ENCODE measurements around the gene RPN2. TPM values are rescaled to one million over a fixed set of nuclear protein-coding genes. Genes with fewer than 3 reads are reported as not detected.

Gene RPN2
- total RNA-seq, 6 donors from 2014 or later: 55.5 to 193 (median 143) TPM

DNA sequence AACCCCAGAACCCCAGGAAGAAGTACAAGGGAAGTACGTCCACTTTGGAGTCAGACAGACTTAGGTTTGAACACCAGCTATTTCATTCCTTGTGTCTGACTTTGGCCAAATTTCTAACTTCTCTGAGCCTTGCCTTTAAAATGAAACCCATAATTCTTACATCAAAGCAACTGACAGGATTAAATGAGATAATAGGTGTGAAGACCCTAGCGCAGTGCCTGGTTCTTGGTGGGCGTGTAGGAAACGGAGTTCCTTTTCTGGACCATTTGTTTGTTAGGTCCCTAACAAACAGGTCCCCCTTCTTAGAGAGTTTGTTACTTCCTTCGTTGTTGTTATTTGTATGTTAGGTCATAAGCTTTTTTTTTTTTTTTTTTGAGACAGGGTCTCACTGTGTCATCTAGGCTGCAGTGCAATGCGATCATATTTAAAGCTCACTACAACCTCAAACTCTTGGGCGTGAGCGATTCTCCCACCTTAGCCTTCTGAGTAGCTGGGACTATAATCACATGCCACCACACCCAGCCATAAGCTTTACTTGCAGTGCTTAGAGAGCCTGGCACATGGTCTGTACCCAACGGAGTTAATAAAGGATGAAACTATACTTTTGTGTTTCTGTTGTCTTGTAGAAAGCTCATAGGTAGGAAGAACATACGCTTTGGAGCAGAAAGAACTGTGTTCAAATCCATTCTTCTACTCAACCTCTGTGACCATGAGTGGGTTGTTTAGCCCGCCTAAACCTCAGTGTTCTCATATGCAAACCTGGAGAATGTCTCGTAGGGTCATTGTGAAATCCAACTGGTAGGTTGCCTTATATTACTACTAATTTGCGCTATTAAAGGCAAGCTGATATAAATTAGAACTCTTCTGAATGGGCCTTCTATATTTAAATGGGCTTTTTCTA lies 22.0 kb downstream of the RPN2 start:
- no peak for TF ChIP-seq EP300 (IDR thresholded peaks at IDR 0.05)
- no peak for TF ChIP-seq POLR2A (IDR thresholded peaks at IDR 0.05)
- no peak for TF ChIP-seq POLR2AphosphoS5 (IDR thresholded peaks at IDR 0.05)
- TF ChIP-seq CTCF (IDR thresholded peaks at IDR 0.05): no peak
- ATAC-seq (ENCODE audit: low FRiP score in 2 of 2): no peak
- Histone ChIP-seq H3K27ac (peak overlapping the region in 2 of 4 donors; percentile 59 to 69), H3K9me3 (no peaks in the 10 kb centered on the region), H3K4me1 (peaks cover 0 to 5% (median 4%) of the 10 kb centered on the region in 4 donors), H3K27me3 (no peaks in the 10 kb centered on the region), H3K36me3 (peaks cover 21 to 86% (median 55%) of the 10 kb centered on the region in 4 donors), H3K4me3 (no peak overlapping the region)
- 94 to 97% methylated on average over 13 of the region's 13 CpGs for WGBS, 2 donors
- DNase-seq: no peak

GRCh38 chr20:37201827-37202162 lies 22.7 kb downstream of the RPN2 start:
- 92 to 93% methylated on average over 2 of the region's 2 CpGs for WGBS, 2 donors

DNA sequence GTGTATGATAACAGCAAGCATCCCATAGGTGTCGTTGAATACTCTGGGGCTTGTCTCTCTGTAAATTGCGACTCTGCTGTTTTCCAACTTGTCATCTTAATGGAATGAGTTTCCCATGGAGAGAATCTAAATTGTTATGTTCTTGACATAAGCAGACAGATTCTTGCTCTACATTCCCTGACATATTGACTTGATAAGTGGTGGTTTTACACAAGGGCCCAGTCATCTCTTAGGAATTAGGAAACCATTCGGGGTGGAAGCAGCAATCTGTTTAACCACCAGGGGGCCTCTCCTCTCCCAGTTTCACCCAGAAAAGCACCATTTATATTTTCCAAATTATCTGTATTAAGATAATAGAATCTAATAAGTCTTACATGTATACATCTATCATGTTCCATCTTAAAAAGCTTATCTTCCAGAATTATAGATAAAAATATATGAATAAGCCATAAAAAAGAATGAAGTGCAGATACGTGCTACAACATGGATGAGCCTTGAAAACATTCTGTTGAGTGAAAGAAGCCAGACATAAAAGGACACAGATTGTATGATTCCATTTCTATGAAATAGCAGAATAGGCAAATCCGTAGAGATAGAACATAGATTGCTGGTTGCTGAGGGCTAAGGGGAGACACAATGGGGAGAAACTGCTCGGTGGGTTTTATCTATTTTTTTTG lies 23.3 kb downstream of the RPN2 start:
- Histone ChIP-seq H3K27me3 (no peaks in the 10 kb centered on the region), H3K4me1 (peaks cover 0 to 5% (median 4%) of the 10 kb centered on the region in 4 donors), H3K4me3 (no peak overlapping the region), H3K36me3 (peaks cover 26 to 91% (median 63%) of the 10 kb centered on the region in 4 donors), H3K9me3 (no peaks in the 10 kb centered on the region), H3K27ac (peak overlapping the region; percentile 18 to 69 (median 48))
- WGBS, 2 donors: 71 to 74% methylated on average over 6 of the region's 6 CpGs
- peak in 1 of 2 donors; percentile 42 for DNase-seq
- TF ChIP-seq POLR2AphosphoS5 (IDR thresholded peaks at IDR 0.05) (no peak), CTCF (IDR thresholded peaks at IDR 0.05) (peak; percentile 53 to 75 (median 65)), POLR2A (IDR thresholded peaks at IDR 0.05) (no peak), EP300 (IDR thresholded peaks at IDR 0.05) (peak in 1 of 4 donors; percentile 52)
- peak; percentile 85 to 88 for ATAC-seq (ENCODE audit: low FRiP score in 2 of 2)

More at GRCh38 chr20:37201827-37202162, 22.7 kb downstream of the RPN2 start:
- Histone ChIP-seq H3K9me3 (no peaks in the 10 kb centered on the region), H3K27me3 (no peaks in the 10 kb centered on the region), H3K4me3 (no peak overlapping the region), H3K27ac (peak overlapping the region in 3 of 4 donors; percentile 18 to 69 (median 59)), H3K36me3 (peaks cover 21 to 88% (median 57%) of the 10 kb centered on the region in 4 donors), H3K4me1 (peaks cover 0 to 5% (median 4%) of the 10 kb centered on the region in 4 donors)
- DNase-seq: no peak
- TF ChIP-seq EP300 (IDR thresholded peaks at IDR 0.05) (no peak), POLR2A (IDR thresholded peaks at IDR 0.05) (no peak), CTCF (IDR thresholded peaks at IDR 0.05) (no peak), POLR2AphosphoS5 (IDR thresholded peaks at IDR 0.05) (no peak)
- ATAC-seq (ENCODE audit: low FRiP score in 2 of 2): no peak

DNA sequence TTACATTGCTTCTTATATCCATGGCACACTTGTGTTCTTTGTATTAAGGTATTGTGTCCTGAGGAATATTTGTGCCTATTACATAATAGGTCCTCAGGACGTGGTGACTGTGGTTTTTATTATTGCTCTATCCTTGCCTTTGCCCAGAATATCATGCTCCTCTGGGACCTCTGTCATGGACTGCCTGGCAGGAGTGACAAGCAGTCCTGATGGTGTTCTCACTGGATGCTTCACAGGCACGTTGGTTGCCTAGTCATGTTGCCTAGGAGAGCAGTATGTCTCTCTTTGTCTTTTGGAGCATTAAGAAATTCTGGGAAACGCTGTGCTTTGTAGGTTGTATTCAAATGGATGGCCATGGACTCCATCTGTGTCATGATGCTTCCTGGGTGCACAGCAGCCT lies 24.9 kb downstream of the RPN2 start:
- Histone ChIP-seq H3K36me3 (peaks cover 39 to 91% (median 71%) of the 10 kb centered on the region in 4 donors), H3K4me3 (no peak overlapping the region), H3K27me3 (no peaks in the 10 kb centered on the region), H3K9me3 (no peaks in the 10 kb centered on the region), H3K27ac (no peak overlapping the region), H3K4me1 (peaks cover 0 to 5% (median 4%) of the 10 kb centered on the region in 4 donors)
- WGBS, 2 donors: 75 to 76% methylated on average over 3 of the region's 3 CpGs
- ATAC-seq (ENCODE audit: low FRiP score in 2 of 2): no peak
- no peak for DNase-seq
- TF ChIP-seq EP300 (IDR thresholded peaks at IDR 0.05): no peak
- no peak for TF ChIP-seq POLR2AphosphoS5 (IDR thresholded peaks at IDR 0.05)
- TF ChIP-seq POLR2A (IDR thresholded peaks at IDR 0.05): no peak
- no peak for TF ChIP-seq CTCF (IDR thresholded peaks at IDR 0.05)

All from upper lobe of left lung (tissue), 6 donors.